Erythroblast (primary cell): ENCODE results near the gene FAM174A.

ENCODE experiments used
- GATA1 ChIP-seq: IDR thresholded peaks from 2 replicates; pipeline ENCODE4 v1.6.1; 2011; ENCODE audit warnings: low read depth, mild to moderate bottlenecking, control low read depth, low read length, moderate library complexity
- POLR2A ChIP-seq: IDR thresholded peaks from 2 replicates; pipeline ENCODE4 v1.6.1; 2011; ENCODE audit warnings: mild to moderate bottlenecking, low read length

GRCh38 chr5:100575815-100576214, 40.6 kb downstream of the FAM174A start:
- TF ChIP-seq POLR2A (no peak), GATA1 (no peak)
